Colonic mucosa (tissue), 4 donors: Measurements from ENCODE around the gene SEMA3D. TPM values are rescaled to one million over a fixed set of nuclear protein-coding genes. Genes with fewer than 3 reads are reported as not detected.
A peak's percentile ranks its signal among the peaks of the same experiment; 100 is the strongest.

Experiments
- DNase-seq: peaks from one replicate; pipeline ENCODE4 v3.0.0-alpha.2; 2020
- H3K27ac ChIP-seq: fragments of 200-600 bp; one replicate; pipeline ENCODE4 v1.8.0; 2021
- H3K27me3 ChIP-seq: fragments of 200-600 bp; one replicate; pipeline ENCODE4 v1.8.0; 2021
- H3K36me3 ChIP-seq: fragments of 200-600 bp; one replicate; pipeline ENCODE4 v1.8.0; 2021
- H3K4me1 ChIP-seq: fragments of 200-600 bp; one replicate; pipeline ENCODE4 v1.8.0; 2021; ENCODE audit warnings: mild to moderate bottlenecking
- H3K4me3 ChIP-seq: fragments of 200-600 bp; one replicate; pipeline ENCODE4 v1.8.0; 2021
- H3K9ac ChIP-seq, 2 donors: one replicate each; pipeline ENCODE4 v1.7.0; 2013; ENCODE audit warnings: control low read depth in 2 of 2, low read depth in 2 of 2, low read length in 2 of 2
- H3K9me3 ChIP-seq: fragments of 200-600 bp; one replicate; pipeline ENCODE4 v1.8.0; 2021
- CTCF ChIP-seq: fragments of 200-600 bp; IDR thresholded peaks from one replicate; pipeline ENCODE4 v1.8.0; 2022; ENCODE audit warnings: antibody characterized with exemption, mild to moderate bottlenecking
- intact Hi-C: fragments of 100-400 bp; cut with DNase I; formaldehyde crosslinking; loops from one replicate; pipeline ENCODE4 v1.14.1; 2022
- total RNA-seq, 2 donors: library from RNA; stranded (reverse); fragmentation: NEBNext Ultra II Directional in 1 of 2; extraction: Animal tissue kit (Norgen Biotek cat#: 25700) in 1 of 2; gene quantifications; one replicate each; pipeline ENCODE4 v1.2.1, GENCODE V29; 2021
- donor health status: healthy.
- donor health status: DM: no; HTN: no; CAD: no.
- donor health status: DM: no; HTN: no; CAD: no.

SEMA3D gene
- total RNA-seq, 2 donors from 2014 or later = 0.86 to 2.6 TPM

GRCh38 chr7:85204061-85204460, 17.2 kb upstream of the SEMA3D start:
- no peak overlapping the region for H3K9ac ChIP-seq
- H3K4me1 ChIP-seq = no peaks in the 10 kb centered on the region
- no peaks in the 10 kb centered on the region for H3K36me3 ChIP-seq
- no peak for TF ChIP-seq CTCF
- intact Hi-C loops = no loop called here
- H3K9me3 ChIP-seq = no peaks in the 10 kb centered on the region
- DNase-seq = no peak
- no peak overlapping the region for H3K27ac ChIP-seq
- no peak overlapping the region for H3K4me3 ChIP-seq
- H3K27me3 ChIP-seq = no peaks in the 10 kb centered on the region

- no peak overlapping the region for H3K4me3 ChIP-seq
- no peak overlapping the region for H3K9ac ChIP-seq
- no peak for DNase-seq
- H3K27me3 ChIP-seq = no peaks in the 10 kb centered on the region
- intact Hi-C loops = no loop called here
- TF ChIP-seq CTCF = no peak
- H3K36me3 ChIP-seq = no peaks in the 10 kb centered on the region
- H3K4me1 ChIP-seq = no peaks in the 10 kb centered on the region
- no peak overlapping the region for H3K27ac ChIP-seq
- H3K9me3 ChIP-seq = no peaks in the 10 kb centered on the region
Observed at GRCh38 chr7:85201209-85201608, 14.4 kb upstream of the SEMA3D start.

DNA sequence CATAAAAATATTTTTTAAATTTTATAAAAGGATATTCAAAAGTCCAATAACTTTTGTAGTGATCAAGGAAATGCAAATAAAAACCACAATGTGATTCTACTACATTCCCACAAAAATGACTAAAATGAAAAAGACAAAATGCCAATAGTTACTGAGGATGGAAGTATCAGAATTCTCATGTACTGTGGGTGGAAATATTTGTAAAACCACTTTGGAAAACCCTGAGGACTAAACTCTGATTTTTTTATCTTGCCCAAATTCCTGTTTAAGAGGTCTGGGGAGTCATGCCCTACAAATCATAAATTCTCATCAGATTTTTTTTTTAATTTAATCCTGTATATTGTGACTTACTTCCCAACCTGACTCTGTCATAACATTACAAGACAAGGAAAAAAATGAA, 9.8 kb upstream of the SEMA3D start:
- Histone ChIP-seq H3K4me1 (no peaks in the 10 kb centered on the region), H3K36me3 (no peaks in the 10 kb centered on the region), H3K27me3 (no peaks in the 10 kb centered on the region), H3K9me3 (no peaks in the 10 kb centered on the region), H3K9ac (no peak overlapping the region), H3K4me3 (no peak overlapping the region), H3K27ac (no peak overlapping the region)
- no peak for TF ChIP-seq CTCF
- intact Hi-C loops = no loop called here
- no peak for DNase-seq

DNA sequence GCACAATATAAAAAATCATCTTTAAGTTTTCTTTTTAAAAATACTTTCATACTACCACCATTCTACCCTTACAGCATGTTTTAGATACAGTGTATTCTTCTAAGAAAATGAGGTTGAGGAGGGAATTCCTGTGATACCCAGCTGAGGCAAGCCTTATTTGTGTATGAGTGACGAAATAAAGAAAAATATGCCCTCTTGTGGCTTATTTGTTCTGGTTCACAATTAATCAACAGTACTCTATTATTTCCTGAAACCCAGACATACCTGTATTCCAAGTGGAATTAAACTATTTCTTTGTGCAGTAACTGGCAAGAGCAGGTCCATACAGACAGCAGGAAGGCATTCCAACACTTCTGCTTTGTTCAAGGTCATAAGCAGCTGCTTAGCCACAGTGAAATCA, 4.5 kb upstream of the SEMA3D start:
- Histone ChIP-seq H3K9me3 (no peaks in the 10 kb centered on the region), H3K36me3 (no peaks in the 10 kb centered on the region), H3K4me1 (no peaks in the 10 kb centered on the region), H3K27me3 (peaks cover 4% of the 10 kb centered on the region), H3K4me3 (no peak overlapping the region), H3K9ac (no peak overlapping the region), H3K27ac (no peak overlapping the region)
- intact Hi-C loops = no loop called here
- DNase-seq = no peak
- TF ChIP-seq CTCF = no peak

- peak overlapping the region in 1 of 2 donors; percentile 50 for H3K9ac ChIP-seq
- peak; percentile 21 for DNase-seq
- intact Hi-C loops = no loop called here
- H3K27me3 ChIP-seq = peaks cover 21% of the 10 kb centered on the region
- no peak for TF ChIP-seq CTCF
- H3K4me3 ChIP-seq = peak overlapping the region; percentile 39
- no peaks in the 10 kb centered on the region for H3K4me1 ChIP-seq
- H3K36me3 ChIP-seq = no peaks in the 10 kb centered on the region
- H3K27ac ChIP-seq = peak overlapping the region; percentile 12
- no peaks in the 10 kb centered on the region for H3K9me3 ChIP-seq
Observed at GRCh38 chr7:85186083-85186520, 754 bp downstream of the SEMA3D start.
